HG03575 (cell line): ENCODE measurements around the gene C3orf38.
A peak's percentile ranks its signal among the peaks of the same experiment; 100 is the strongest.
"Not testable (repeated sequence)": the region's sequence is repeated elsewhere in the genome, so short reads cannot be mapped to it uniquely, and the experiment has no call there.

Source experiments
- ATAC-seq: cut with Tn5 transposase; IDR thresholded peaks from one replicate; pipeline ENCODE4 v1.9.1; 2021; ENCODE audit not compliant: unreplicated experiment, insufficient number of reproducible peaks, low FRiP score; ENCODE audit errors: extremely low read depth

Gene C3orf38

DNA sequence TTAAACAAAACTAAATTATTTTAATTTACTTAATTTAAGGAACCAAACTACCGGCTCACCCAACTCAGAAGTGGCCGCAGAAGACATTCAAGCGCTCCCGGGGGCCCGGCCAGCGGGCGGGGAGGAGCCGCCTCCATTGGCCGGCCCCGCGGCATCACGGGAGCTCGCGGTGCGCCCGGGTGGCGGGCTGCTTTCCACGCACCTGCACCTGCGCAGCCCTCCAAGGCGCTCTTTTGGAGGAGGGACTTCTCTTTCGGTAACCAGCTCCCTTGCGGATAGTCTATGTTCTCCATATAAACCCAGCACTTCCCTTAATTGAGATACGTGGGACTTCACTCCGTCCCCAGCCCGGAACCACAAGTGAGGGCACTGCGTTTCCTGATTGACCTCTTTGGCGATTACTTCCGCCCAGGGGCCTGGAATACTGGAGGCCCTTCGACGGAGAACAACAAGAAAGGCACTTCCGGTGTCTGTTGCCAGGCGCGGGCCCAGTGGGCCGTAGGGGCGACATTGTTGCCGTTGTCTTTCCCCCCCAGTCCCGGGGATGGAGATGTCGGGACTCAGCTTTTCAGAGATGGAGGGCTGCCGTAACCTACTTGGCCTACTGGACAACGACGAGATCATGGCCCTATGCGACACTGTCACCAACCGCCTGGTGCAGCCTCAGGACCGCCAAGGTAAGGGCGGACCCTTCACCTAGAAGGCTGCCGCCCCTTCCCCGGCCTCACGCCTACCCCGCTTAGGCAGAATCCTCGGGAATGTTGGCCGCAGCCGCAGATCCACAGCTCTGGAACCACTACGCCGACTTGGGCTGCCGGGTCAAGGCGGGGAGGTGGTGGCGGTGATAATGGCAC, at the start of gene C3orf38:
Gene C3orf38 (plus strand): TSS at position 451 of the 854 bp plus-strand sequence. CDS start 94 bp downstream, at position 545.
- ATAC-seq = peak; percentile 47

- no peak for ATAC-seq
Observed at GRCh38 chr3:88101142-88101541, 48.6 kb upstream of the C3orf38 start.

DNA sequence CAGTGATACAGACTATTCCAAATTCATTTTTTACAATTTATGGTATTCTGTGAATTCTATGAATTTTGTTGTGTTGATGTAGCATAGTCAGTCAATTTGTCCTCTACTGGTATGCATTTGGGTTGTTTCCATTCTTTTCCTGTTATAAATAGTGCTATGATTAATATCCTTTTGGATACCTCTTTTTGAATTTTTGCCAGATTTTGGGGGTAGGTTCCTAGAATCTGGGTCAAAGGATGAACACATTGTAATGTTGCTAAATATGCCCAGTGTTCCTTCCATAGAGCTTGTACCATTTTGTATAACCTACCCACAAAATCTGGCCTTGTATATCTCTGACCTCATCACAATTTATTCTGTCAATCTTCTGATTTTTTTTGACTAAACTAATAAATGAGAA, 44.4 kb upstream of the C3orf38 start:
- ATAC-seq = no peak

GRCh38 chr3:88112289-88112688, 37.5 kb upstream of the C3orf38 start:
- ATAC-seq = no peak

GRCh38 chr3:88113311-88114162, 36.2 kb upstream of the C3orf38 start:
- peak; percentile 86 for ATAC-seq

GRCh38 chr3:88114878-88115549, 34.7 kb upstream of the C3orf38 start:
- ATAC-seq = no peak

- ATAC-seq = no peak
Observed at GRCh38 chr3:88117683-88118082, 32.1 kb upstream of the C3orf38 start.

DNA sequence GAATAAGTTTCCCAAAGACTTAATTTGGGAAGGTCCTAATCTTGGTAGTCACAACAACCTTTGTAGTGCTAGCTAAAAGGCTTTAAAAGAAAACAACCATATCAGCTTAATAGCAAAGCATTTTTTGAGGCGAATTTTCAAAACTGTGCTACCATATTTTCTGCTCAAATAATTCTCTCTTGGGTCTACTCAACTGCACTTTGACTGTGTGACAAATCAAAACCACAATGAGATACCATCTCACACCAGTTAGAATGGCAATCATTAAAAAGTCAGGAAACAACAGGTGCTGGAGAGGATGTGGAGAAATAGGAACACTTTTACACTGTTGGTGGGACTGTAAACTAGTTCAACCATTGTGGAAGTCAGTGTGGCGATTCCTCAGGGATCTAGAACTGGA, 31.2 kb upstream of the C3orf38 start:
- ATAC-seq = not testable (repeated sequence)

DNA sequence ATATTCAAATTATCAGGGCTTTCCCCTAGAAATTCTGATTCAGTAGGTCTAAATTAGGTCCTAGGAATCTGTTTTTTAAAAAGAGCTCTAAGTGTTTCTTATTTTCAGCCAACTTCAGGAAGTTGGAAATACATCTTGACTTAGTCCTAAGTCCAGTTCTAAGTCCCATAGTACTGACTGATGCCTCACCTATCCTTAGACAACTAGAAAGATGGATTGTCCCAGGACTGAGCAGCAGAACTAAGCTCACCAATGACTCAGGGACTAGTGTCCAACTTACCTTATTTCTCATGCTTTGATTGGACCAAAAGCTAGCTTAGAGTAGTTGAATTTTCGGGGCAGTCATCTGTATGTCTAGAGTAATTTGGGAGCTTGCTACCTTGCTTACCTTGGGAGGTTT, 26.2 kb upstream of the C3orf38 start:
- ATAC-seq = no peak

- no peak for ATAC-seq
Observed at GRCh38 chr3:88131695-88132094, 18.1 kb upstream of the C3orf38 start.

- no peak for ATAC-seq
Observed at GRCh38 chr3:88132894-88133293, 16.9 kb upstream of the C3orf38 start.

GRCh38 chr3:88133711-88134263, 16.0 kb upstream of the C3orf38 start:
- no peak for ATAC-seq

GRCh38 chr3:88137836-88138235, 11.9 kb upstream of the C3orf38 start:
- no peak for ATAC-seq

- ATAC-seq = no peak
Observed at GRCh38 chr3:88141458-88142083, 8.2 kb upstream of the C3orf38 start.

GRCh38 chr3:88142094-88142624, 7.6 kb upstream of the C3orf38 start:
- ATAC-seq = no peak

DNA sequence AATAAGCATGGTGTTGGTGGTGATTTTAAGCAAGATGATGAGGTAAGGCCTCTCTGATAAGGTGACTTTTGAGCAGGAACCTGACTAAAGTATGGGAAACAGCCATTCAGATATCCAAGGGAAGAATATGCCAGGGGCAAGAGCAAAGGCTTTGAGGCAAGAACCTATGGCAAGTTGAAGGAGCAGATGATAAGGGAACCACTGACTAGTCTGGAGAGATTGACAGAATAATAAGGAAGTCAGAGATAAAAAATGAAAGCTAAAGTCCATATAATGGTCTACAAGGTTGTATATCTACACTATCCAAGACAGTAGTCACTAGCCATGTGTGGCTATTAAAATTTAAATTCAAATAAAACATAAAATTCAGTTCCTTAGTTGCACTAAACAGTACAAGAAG, 2.5 kb upstream of the C3orf38 start:
- no peak for ATAC-seq

GRCh38 chr3:88148651-88149050, 1.1 kb upstream of the C3orf38 start:
- no peak for ATAC-seq

DNA sequence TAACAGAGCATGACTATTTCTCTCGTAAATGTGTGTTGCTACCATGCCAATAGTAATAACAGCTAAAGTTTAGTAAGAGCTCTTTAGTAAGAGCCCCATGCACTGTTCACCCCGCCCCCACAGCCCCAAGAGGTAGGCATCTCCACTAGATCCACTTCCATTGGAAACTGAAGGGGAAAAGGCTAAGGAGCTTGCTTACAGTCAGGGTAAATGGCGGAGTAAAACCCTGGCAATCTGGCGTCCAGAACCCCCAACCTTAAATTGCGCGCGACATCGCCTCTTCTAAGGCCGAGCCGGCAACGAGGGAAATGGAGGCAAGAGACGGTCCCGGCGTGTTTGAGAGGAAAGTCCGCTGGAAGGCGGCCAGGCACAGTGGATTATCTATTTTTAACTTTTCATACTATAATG, 654 bp upstream of the C3orf38 start:
- ATAC-seq = peak; percentile 3

- ATAC-seq = no peak
Observed at GRCh38 chr3:88150371-88150770, 612 bp downstream of the C3orf38 start.
